ENCODE measurements around the gene TAS2R19.

- no peak for TF ChIP-seq POLR2A (IDR thresholded peaks at IDR 0.05; ENCODE audit: low read length)
- TF ChIP-seq GATA1 (IDR thresholded peaks at IDR 0.05; ENCODE audit: low read depth, low read length) = no peak
Measured at GRCh38 chr12:11007608-11008007, 14.8 kb downstream of the TAS2R19 start.

Data from erythroblast (primary cell).